Measurements from ENCODE around the gene ZNF678.

The ZNF678 gene

GRCh38 chr1:227723474-227723873 is 160.1 kb downstream of the ZNF678 start:
- DNase-seq (ENCODE audit: low spot score), result no peak

- no peak for DNase-seq (ENCODE audit: low spot score)
These were observed 161.7 kb downstream of the ZNF678 start for GRCh38 chr1:227725046-227725445.

DNA sequence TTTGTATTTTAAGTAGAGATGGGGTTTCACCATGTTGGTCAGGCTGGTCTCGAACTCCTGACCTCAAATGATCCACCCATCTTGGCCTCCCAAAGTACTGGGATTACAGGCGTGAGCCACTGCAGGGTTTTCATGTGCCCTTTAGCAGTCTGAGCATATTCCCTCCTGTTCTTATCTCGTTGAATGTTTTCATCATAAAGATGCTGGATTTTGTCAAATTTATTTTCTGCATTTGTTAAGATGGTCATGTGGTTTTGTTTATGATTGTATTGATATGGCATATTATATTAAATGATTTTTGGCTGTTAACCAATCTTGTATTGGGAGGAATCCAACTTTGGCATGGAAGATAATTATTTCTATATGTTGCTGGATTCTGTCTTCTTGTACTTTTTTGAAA is 163.0 kb downstream of the ZNF678 start:
- DNase-seq (ENCODE audit: low spot score), result no peak
